Skin epidermis (tissue), 12 donors: Measurements from ENCODE around the gene MET.

Experiments
- H3K27ac ChIP-seq, 21 experiments: fragments of 200-600 bp; sonication (generic) in 11 of 21; one replicate each; pipeline ENCODE4 v1.5.0; 2020; ENCODE audit warnings: mild to moderate bottlenecking in 3 of 21, inconsistent platforms in 2 of 21, moderate library complexity in 2 of 21
- H3K4me3 ChIP-seq, 7 experiments: fragments of 200-600 bp; sonication (generic) in 2 of 7; one replicate each; pipeline ENCODE4 v1.5.0; 2020; ENCODE audit warnings: inconsistent platforms in 2 of 7, mild to moderate bottlenecking in 2 of 7, moderate library complexity in 1 of 7

MET gene

GRCh38 chr7:116661865-116662264 is 10.1 kb upstream of the MET start:
- Histone ChIP-seq H3K4me3 (no peak overlapping the region), H3K27ac (no peak overlapping the region)

GRCh38 chr7:116663744-116664143 is 8.3 kb upstream of the MET start:
- Histone ChIP-seq H3K4me3 (no peak overlapping the region), H3K27ac (no peak overlapping the region)

DNA sequence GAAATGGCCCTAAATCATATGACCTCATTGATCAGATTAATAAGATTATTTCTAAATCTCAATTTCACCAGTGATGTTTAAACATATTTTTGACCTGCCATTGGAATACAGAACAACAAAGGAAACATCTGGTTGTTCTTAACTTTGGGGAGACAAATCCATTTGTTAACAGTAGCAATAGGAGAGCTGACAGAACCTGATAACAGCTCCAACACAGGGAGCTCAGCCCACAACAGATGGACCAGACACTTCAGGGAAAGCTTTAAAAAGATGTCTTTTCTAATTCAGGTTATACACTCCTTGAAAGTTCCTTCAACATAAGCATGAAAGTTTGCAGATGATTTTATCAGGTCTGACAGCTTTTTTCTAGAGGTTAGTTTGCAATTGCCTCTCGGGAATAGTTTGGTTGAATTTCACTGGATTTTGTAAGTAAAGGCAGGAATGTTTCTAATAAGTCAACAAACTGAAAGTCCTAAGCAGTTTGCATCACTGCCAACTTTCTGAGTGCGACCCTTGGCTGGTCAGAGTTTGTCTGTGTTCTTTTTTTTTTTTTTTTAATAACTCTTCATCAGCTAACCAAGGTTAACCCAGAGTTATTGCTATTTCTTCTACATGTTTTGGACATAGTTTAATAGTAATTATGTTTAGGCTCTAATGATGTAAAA is 6.5 kb upstream of the MET start:
- no peak overlapping the region for H3K4me3 ChIP-seq
- H3K27ac ChIP-seq = no peak overlapping the region

GRCh38 chr7:116669769-116670168 is 2.2 kb upstream of the MET start:
- H3K4me3 ChIP-seq = no peak overlapping the region
- H3K27ac ChIP-seq = no peak overlapping the region

DNA sequence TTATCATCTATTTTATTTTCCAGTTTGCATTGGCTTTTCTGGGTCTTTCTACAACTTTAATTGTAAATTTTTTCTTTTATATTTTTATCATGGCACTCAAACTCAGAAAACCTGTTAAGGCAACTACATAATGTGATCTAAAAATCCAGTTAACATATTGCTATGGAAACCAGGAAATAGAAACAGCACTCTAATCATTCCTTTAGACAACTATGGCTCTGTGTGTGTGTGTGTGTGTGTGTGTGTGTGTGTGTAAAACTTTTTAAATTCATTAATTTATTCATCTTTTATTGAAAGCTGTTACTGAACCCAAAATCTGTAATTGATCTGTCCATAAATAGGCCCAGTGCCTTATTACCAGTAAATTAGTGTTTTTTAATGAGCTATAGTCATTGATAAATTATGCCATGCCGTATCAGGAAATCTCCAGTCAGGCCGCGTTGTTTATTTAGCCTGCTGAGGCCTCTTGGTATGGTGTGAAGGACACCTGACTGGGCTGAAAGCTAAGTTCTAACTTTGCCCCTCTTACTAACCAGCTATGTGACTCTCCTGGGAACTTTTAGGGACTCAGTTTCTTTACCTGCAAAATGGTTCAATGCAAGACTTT is 1.5 kb upstream of the MET start:
- Histone ChIP-seq H3K27ac (no peak overlapping the region), H3K4me3 (no peak overlapping the region)

DNA sequence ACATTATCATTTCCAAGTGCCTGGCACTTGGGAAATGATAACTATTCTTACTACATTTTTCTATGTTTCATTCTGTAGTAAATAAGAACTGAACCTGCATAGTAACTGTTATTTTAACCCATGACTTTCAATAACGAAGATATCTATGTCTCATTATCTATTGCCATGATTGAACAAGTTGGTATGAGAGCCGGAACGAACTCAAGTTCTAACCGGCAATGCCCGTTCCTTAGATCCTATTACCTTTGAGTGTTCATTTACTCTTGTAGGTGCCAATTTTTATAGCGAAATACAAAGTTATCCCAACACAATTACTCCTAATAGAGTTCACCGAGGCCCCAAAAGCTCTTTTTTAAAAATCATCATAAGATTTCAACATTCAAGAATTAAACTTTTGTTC is 885 bp upstream of the MET start:
- Histone ChIP-seq H3K4me3 (peak overlapping the region in 4 of 7 experiments; percentile 41 to 59 (median 56)), H3K27ac (peak overlapping the region in 12 of 21 experiments; percentile 15 to 86 (median 81))

GRCh38 chr7:116672596-116673456 is 830 bp downstream of the MET start:
- H3K27ac ChIP-seq = peak overlapping the region in 16 of 21 experiments; percentile 24 to 86 (median 81)
- peak overlapping the region; percentile 36 to 59 (median 49) for H3K4me3 ChIP-seq

DNA sequence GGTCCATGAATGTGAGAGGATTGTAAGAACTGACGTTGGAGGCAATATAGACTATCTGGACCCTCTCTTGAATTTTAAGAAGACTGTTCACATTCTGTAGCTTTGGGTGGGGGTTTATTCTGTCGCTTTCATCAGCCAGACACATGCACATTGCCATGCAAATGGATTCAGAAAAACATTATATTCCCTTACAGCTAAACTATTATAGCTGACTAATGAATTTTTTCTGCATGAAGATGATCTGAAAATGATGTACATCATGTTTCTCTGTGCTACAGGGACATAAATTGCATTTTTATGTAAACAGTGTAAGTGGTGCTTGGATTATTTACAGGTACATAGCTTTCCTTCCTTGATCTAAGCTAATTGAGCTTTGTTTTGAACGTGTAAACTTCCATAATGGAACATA is 1.5 kb downstream of the MET start:
- Histone ChIP-seq H3K4me3 (peak overlapping the region in 4 of 7 experiments; percentile 47 to 59 (median 56)), H3K27ac (peak overlapping the region in 4 of 21 experiments; percentile 3 to 86 (median 81))

- no peak overlapping the region for H3K4me3 ChIP-seq
Measured at GRCh38 chr7:116674508-116675173, 2.6 kb downstream of the MET start.

GRCh38 chr7:116675812-116676355 is 3.9 kb downstream of the MET start:
- H3K27ac ChIP-seq = no peak overlapping the region
- no peak overlapping the region for H3K4me3 ChIP-seq

More at GRCh38 chr7:116674508-116675173, 2.6 kb downstream of the MET start:
- H3K27ac ChIP-seq = peak overlapping the region in 1 of 21 experiments; percentile 45

GRCh38 chr7:116678780-116679179 is 6.8 kb downstream of the MET start:
- Histone ChIP-seq H3K27ac (peak overlapping the region in 1 of 21 experiments; percentile 44), H3K4me3 (no peak overlapping the region)

GRCh38 chr7:116679500-116679899 is 7.5 kb downstream of the MET start:
- no peak overlapping the region for H3K4me3 ChIP-seq

GRCh38 chr7:116683786-116684185 is 11.8 kb downstream of the MET start:
- Histone ChIP-seq H3K27ac (no peak overlapping the region), H3K4me3 (no peak overlapping the region)

More at GRCh38 chr7:116679500-116679899, 7.5 kb downstream of the MET start:
- H3K27ac ChIP-seq = peak overlapping the region in 6 of 21 experiments; percentile 24 to 66 (median 37)

DNA sequence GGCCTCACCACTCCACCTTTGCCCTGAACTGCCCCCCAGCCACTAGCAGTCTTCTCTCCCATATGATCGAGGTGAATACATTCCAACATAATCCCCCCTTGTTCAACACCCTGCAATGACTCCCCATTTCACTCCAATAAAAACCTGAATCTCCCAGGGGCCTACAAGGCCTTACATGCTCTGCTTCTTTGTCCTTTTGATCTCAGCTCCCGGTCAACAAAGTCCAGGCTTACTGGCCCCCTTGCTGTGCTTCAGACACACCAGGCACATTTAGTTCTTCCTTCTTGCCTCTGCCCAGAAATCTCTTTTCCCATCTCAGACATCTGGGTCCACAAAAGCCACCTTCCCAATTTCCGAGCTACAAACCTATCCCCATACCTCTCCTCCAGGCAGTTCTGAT is 14.0 kb downstream of the MET start:
- H3K4me3 ChIP-seq = no peak overlapping the region

DNA sequence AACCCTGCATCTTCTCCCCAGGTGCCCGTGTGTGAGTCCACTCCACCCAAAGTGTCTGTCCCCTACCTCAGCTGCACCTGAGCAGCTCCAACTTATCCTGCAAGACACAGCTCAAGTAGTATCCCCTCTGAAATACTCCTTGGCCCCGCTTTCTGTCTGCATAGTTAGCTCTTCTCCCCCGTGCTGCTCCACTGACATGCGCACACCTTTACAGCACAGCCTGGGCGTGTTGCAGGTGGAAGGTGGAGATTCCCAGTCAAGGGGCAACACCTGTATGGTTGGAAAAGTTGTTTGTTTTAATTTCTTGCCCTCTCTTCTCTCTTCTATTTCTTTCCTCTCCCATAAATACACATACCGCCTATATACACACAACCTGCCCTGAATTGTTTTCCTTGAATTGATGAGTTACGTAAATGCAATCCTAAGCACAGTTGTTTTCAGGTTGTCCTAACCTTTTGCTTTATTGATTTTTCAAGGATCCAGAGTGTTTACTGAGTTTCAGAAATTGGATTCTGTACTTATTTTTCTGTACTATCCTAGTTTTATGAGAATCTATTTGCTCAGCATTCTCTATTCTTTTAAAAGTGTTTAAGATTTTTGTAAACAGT is 14.9 kb downstream of the MET start:
- H3K4me3 ChIP-seq = no peak overlapping the region

More for the DNA sequence above, 14.0 kb downstream of the MET start:
- no peak overlapping the region for H3K27ac ChIP-seq

DNA sequence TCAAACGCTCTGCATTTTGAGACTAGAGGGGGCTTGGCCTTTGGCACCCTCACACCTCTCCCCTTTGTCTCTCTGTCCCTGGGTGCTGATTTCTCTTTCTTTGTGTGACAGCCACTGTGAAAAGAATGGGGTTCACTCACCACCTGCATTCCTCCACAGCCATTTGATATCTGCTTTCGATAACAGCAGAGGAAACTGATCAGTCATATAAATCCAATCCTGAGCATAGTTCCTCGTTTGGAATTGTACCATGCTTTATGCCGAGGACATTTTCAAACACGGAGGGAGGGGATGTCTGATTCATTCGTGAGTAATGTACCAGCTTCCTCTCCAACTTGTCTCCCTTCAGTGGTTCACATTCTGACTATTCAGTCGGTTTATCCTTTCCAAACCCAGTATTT is 15.8 kb downstream of the MET start:
- peak overlapping the region in 1 of 21 experiments; percentile 26 for H3K27ac ChIP-seq

More for the DNA sequence above, 14.9 kb downstream of the MET start:
- H3K27ac ChIP-seq = no peak overlapping the region

GRCh38 chr7:116689790-116690259 is 17.8 kb downstream of the MET start:
- H3K27ac ChIP-seq = no peak overlapping the region
- no peak overlapping the region for H3K4me3 ChIP-seq

More for the DNA sequence above, 15.8 kb downstream of the MET start:
- no peak overlapping the region for H3K4me3 ChIP-seq

DNA sequence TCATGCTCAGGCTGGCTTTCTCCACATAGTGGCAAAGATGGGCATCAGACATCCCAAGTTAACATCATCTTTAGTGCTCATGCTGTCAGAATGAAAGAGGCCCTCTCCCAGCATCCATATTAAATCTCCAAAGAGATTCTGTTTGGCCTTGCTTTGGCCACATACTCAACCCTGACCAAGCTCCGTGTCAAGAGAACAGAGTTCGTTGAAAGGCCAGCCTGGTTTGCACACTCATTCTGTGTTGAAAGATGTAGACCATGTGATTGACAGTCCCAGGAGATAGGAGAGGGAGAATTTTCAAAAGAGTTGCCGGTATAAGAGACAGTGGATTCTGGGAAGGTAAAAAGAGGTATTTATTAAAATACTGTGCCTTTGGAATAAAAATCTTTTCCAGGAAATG is 19.7 kb downstream of the MET start:
- Histone ChIP-seq H3K27ac (no peak overlapping the region), H3K4me3 (no peak overlapping the region)
